ENCODE results near the gene ZNF322. TPM values are rescaled to one million over a fixed set of nuclear protein-coding genes. Genes with fewer than 3 reads are reported as not detected.

Gene ZNF322
- total and polyA plus RNA-seq, 10 donors: 6.1 to 25.9 (median 20.3) TPM

DNA sequence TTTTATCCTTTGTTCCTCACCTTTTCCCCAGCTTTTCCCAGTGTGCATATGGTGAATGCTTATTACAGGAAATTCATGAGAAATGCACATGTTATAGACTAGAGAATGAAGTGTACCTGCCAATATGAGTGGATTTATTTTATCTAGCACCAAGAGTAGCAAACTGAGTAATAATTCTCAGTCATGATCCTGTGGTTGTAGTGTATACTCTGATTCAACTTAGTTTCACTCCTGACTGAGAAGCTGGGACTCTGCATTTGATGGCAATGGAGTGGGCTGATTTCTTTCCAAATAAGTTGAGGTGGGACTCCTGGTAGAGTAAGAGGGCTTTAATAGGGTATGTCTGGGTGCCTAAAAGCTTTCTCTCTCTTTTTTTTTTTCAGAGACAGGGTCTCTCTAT is 58.8 kb downstream of the ZNF322 start:
- Histone ChIP-seq H3K9me3 (no peaks in the 10 kb centered on the region), H3K4me1 (peaks cover 10 to 32% (median 24%) of the 10 kb centered on the region in 6 donors), H3K36me3 (peaks cover 0 to 32% (median 25%) of the 10 kb centered on the region in 6 donors), H3K4me3 (no peak overlapping the region), H3K27me3 (replicated peaks in 1 of 7) (peaks cover 0 to 1% (median 0%) of the 10 kb centered on the region in 7 donors), H3K27ac (no peak overlapping the region)
- TF ChIP-seq POLR2AphosphoS5 (IDR thresholded peaks at IDR 0.05): no peak
- TF ChIP-seq POLR2A (IDR thresholded peaks at IDR 0.05): no peak
- TF ChIP-seq, protein P1, sequence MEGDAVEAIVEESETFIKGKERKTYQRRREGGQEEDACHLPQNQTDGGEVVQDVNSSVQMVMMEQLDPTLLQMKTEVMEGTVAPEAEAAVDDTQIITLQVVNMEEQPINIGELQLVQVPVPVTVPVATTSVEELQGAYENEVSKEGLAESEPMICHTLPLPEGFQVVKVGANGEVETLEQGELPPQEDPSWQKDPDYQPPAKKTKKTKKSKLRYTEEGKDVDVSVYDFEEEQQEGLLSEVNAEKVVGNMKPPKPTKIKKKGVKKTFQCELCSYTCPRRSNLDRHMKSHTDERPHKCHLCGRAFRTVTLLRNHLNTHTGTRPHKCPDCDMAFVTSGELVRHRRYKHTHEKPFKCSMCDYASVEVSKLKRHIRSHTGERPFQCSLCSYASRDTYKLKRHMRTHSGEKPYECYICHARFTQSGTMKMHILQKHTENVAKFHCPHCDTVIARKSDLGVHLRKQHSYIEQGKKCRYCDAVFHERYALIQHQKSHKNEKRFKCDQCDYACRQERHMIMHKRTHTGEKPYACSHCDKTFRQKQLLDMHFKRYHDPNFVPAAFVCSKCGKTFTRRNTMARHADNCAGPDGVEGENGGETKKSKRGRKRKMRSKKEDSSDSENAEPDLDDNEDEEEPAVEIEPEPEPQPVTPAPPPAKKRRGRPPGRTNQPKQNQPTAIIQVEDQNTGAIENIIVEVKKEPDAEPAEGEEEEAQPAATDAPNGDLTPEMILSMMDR (IDR thresholded peaks at IDR 0.05 in 8 of 11, conservative IDR thresholded peaks at IDR 0.05 in 3 of 11): no peak
- DNase-seq: no peak
- intact Hi-C loops (cut with DNase I; ENCODE audit: low total_unique reads): no loop called here

DNA sequence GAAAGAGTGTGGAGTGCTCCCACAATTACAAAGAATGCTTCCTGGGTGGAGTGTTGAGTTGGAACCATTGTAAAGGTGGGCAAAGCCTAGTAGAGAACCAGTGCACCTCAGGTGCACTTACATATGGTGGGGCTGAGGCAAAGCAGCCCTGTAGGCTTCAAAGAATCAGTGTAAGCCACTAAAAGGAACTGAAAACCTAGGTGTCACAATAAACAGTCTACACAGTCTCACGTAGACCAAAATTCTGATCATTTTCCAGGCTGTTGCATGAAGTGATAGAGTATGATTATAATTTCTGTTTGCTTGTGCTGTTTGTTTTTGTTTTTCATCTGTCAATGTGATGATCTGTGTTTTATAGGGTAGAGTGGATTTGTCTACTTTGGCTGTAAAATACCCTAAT is 60.0 kb downstream of the ZNF322 start:
- Histone ChIP-seq H3K27me3 (replicated peaks in 1 of 7) (peaks cover 0 to 12% (median 0%) of the 10 kb centered on the region in 7 donors), H3K36me3 (peaks cover 0 to 32% (median 25%) of the 10 kb centered on the region in 6 donors), H3K9me3 (no peaks in the 10 kb centered on the region), H3K4me3 (no peak overlapping the region), H3K4me1 (peaks cover 10 to 44% (median 32%) of the 10 kb centered on the region in 6 donors), H3K27ac (no peak overlapping the region)
- no peak for TF ChIP-seq POLR2A (IDR thresholded peaks at IDR 0.05)
- TF ChIP-seq, protein P1 (IDR thresholded peaks at IDR 0.05 in 8 of 11, conservative IDR thresholded peaks at IDR 0.05 in 3 of 11): no peak
- no peak for TF ChIP-seq POLR2AphosphoS5 (IDR thresholded peaks at IDR 0.05)
- no peak for DNase-seq
- intact Hi-C loops (cut with DNase I; ENCODE audit: low total_unique reads): no loop called here
- whole genome bisulfite sequencing, 5 donors: 59 to 68% (median 61%) methylated on average over 1 of the region's 1 CpG

DNA sequence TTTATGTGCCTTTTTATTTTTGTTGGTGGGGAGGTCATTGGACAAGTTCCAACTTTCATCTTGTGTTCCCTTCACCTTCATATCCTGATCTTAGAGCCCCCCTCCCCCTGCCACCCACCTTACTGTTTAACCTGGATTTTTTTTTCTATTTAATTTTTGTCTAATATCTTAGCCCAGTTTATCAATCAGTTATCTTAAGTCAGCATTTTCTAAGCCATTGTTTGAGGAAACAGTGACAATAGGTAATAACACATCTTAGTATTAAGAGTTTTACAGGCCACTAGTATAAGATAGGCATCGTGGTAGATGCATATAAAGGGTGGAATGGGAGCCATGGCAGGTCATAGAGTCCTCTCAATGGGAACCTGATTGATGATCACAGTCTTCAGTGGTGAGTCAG is 60.4 kb downstream of the ZNF322 start:
- Histone ChIP-seq H3K4me3 (no peak overlapping the region), H3K27ac (no peak overlapping the region), H3K27me3 (replicated peaks in 1 of 7) (peaks cover 0 to 16% (median 2%) of the 10 kb centered on the region in 7 donors), H3K36me3 (peaks cover 0 to 32% (median 25%) of the 10 kb centered on the region in 6 donors), H3K4me1 (peaks cover 10 to 48% (median 32%) of the 10 kb centered on the region in 6 donors), H3K9me3 (no peaks in the 10 kb centered on the region)
- intact Hi-C loops (cut with DNase I; ENCODE audit: low total_unique reads): no loop called here
- TF ChIP-seq, protein P1 (IDR thresholded peaks at IDR 0.05 in 8 of 11, conservative IDR thresholded peaks at IDR 0.05 in 3 of 11): no peak
- TF ChIP-seq POLR2AphosphoS5 (IDR thresholded peaks at IDR 0.05) (no peak), POLR2A (IDR thresholded peaks at IDR 0.05) (no peak)
- WGBS, 5 donors: 79 to 95% (median 88%) methylated on average over 1 of the region's 1 CpG
- DNase-seq: no peak

DNA sequence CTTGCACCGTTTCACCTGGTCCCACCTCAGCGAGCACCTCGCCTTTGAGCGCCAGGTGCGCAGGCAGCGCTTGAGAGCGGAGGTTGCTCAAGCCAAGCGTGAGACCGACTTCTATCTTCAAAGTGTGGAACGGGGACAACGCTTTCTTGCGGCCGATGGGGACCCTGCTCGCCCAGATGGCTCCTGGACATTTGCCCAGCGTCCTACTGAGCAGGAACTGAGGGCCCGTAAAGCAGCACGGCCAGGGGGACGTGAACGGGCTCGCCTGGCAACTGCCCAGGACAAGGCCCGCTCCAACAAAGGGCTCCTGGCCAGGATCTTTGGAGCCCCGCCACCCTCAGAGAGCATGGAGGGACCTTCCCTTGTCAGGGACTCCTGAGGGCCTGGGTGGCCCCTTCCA is 61.3 kb downstream of the ZNF322 start:
- no peak overlapping the region for H3K27ac ChIP-seq
- peaks cover 0 to 25% (median 10%) of the 10 kb centered on the region in 7 donors for H3K27me3 ChIP-seq (replicated peaks in 1 of 7)
- WGBS, 5 donors: 90 to 95% (median 95%) methylated on average over 21 to 22 of the region's 22 CpGs
- H3K4me3 ChIP-seq: peak overlapping the region in 3 of 8 donors; percentile 88 to 95 (median 94)
- TF ChIP-seq, protein P1 (IDR thresholded peaks at IDR 0.05 in 8 of 11, conservative IDR thresholded peaks at IDR 0.05 in 3 of 11): no peak
- TF ChIP-seq POLR2AphosphoS5 (IDR thresholded peaks at IDR 0.05): peak in 1 of 3 donors; percentile 9
- TF ChIP-seq POLR2A (IDR thresholded peaks at IDR 0.05): no peak
- H3K4me1 ChIP-seq: peaks cover 10 to 48% (median 32%) of the 10 kb centered on the region in 6 donors
- H3K36me3 ChIP-seq: peaks cover 0 to 32% (median 25%) of the 10 kb centered on the region in 6 donors
- no peaks in the 10 kb centered on the region for H3K9me3 ChIP-seq
- DNase-seq: peak; percentile 75
- intact Hi-C loops (cut with DNase I; ENCODE audit: low total_unique reads): no loop called here
